Chondrocyte (in vitro differentiated cells): Measurements from ENCODE around the gene FMNL2. TPM values are rescaled to one million over a fixed set of nuclear protein-coding genes. Genes with fewer than 3 reads are reported as not detected.

Experiments
- DNase-seq: peaks from one replicate; pipeline ENCODE4 v3.0.0; 2021; ENCODE audit warnings: mixed read lengths, low spot score
- H3K27ac Mint-ChIP-seq: one replicate; pipeline ENCODE4 v1.8.0; 2021; ENCODE audit warnings: mild to moderate bottlenecking, moderate library complexity, mixed read lengths; ENCODE audit not compliant: unreplicated experiment
- H3K27me3 Mint-ChIP-seq: 2 replicates; pipeline ENCODE4 v1.8.0; 2021; ENCODE audit warnings: low read depth, mixed read lengths
- H3K36me3 Mint-ChIP-seq: 2 replicates; pipeline ENCODE4 v1.8.0; 2021; ENCODE audit warnings: low read depth, mixed read lengths
- H3K4me1 Mint-ChIP-seq: 2 replicates; pipeline ENCODE4 v1.8.0; 2021; ENCODE audit warnings: low read depth, mild to moderate bottlenecking, mixed read lengths
- H3K4me3 Mint-ChIP-seq: one replicate; pipeline ENCODE4 v1.8.0; 2021; ENCODE audit warnings: mild to moderate bottlenecking, moderate library complexity, mixed read lengths; ENCODE audit not compliant: unreplicated experiment
- H3K9me3 Mint-ChIP-seq: 2 replicates; pipeline ENCODE4 v1.8.0; 2021; ENCODE audit warnings: low read depth, mixed read lengths
- total RNA-seq: library from RNA; stranded (reverse); gene quantifications from 3 replicates; pipeline ENCODE4 v1.2.1, GENCODE V29; 2021
- TF ChIP-seq, protein P1 (sequence below): fragments of 200-600 bp; sonication (generic); IDR thresholded peaks from 2 replicates; pipeline ENCODE4 v1.5.0; 2021; ENCODE audit warnings: antibody characterized with exemption, mild to moderate bottlenecking, moderate library complexity

FMNL2 gene
- total RNA-seq, 1 donor from 2014 or later: 33.9 TPM

DNA sequence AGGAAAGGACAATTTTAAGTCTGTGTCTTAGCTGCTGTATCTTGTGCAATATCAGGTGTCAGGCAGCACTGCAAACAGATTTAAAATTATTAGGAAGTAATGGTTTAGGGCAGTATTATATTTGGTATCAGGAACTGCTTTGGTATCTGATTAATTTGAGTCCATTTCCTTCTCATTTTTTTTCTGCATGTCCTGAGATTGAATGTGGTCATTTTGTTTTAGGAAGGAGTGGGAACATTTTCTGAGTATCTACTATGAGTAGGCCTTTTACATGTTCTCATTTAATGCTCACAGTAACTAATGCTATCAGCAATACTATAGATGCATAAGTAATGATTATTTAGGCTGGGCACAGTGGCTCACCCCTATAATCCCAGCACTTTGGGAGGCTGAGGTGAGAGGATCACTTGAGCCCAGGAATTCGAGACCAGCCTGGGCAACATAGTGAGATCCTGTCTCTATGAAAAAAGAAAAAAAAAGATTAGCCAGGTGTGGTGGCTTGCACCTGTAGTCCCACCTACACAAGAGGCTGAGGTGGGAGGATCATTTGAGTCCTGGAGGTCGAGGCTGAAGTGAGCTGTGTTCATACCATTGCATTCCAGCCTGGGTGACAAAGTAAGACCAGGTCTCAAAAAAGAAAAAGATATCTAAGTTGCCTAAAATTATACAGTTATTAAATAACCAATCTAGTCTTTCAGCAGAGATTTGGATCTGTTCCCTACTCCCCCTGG lies 4.7 kb downstream of the FMNL2 start:
- H3K9me3 Mint-ChIP-seq: no peaks in the 10 kb centered on the region
- H3K27me3 Mint-ChIP-seq: no peaks in the 10 kb centered on the region
- no peak for DNase-seq
- H3K4me1 Mint-ChIP-seq: peaks cover 39% of the 10 kb centered on the region
- H3K36me3 Mint-ChIP-seq: peaks cover 4% of the 10 kb centered on the region
- TF ChIP-seq, protein P1, sequence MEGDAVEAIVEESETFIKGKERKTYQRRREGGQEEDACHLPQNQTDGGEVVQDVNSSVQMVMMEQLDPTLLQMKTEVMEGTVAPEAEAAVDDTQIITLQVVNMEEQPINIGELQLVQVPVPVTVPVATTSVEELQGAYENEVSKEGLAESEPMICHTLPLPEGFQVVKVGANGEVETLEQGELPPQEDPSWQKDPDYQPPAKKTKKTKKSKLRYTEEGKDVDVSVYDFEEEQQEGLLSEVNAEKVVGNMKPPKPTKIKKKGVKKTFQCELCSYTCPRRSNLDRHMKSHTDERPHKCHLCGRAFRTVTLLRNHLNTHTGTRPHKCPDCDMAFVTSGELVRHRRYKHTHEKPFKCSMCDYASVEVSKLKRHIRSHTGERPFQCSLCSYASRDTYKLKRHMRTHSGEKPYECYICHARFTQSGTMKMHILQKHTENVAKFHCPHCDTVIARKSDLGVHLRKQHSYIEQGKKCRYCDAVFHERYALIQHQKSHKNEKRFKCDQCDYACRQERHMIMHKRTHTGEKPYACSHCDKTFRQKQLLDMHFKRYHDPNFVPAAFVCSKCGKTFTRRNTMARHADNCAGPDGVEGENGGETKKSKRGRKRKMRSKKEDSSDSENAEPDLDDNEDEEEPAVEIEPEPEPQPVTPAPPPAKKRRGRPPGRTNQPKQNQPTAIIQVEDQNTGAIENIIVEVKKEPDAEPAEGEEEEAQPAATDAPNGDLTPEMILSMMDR: no peak
- H3K27ac Mint-ChIP-seq: no peak overlapping the region
- H3K4me3 Mint-ChIP-seq: no peak overlapping the region

DNA sequence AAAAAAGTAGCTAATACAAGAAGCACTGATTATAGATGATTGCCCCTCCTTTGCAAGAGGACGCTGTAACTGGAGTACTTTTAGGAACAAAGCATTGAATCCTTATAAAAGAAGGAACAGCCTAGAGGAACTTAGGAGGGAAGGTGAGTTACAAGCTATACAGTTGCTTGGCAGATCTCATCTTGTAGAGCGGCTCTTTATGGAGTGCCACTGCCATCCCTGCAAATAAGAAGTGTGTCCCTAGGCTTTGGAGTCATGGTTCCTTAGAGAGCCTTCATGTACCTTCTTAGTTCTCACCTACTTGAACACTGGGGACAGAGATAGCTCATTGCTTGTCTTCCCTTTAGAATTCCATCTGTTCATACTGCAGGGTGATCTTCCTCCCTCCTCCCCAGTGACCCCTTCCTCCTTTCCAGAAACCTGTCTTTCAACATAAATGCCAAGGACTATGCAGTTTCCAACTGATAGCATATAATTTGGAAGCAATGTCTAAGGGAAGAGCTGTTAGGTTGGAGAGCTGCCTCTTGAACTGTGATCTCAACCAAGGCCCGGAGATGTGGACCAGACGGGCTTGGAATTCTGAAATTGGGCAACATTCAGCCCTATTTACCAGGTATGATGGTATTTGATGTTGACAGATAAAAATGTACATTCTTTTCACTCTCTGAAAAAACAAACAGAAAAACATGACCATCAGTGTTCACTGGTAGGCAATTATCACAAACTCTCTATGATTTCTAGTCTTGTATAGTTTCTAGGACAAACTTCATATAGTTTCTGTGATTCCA lies 7.5 kb downstream of the FMNL2 start:
- H3K9me3 Mint-ChIP-seq: no peaks in the 10 kb centered on the region
- peaks cover 4% of the 10 kb centered on the region for H3K36me3 Mint-ChIP-seq
- H3K4me3 Mint-ChIP-seq: no peak overlapping the region
- peaks cover 26% of the 10 kb centered on the region for H3K4me1 Mint-ChIP-seq
- H3K27ac Mint-ChIP-seq: no peak overlapping the region
- DNase-seq: no peak
- TF ChIP-seq, protein P1: no peak
- no peaks in the 10 kb centered on the region for H3K27me3 Mint-ChIP-seq

DNA sequence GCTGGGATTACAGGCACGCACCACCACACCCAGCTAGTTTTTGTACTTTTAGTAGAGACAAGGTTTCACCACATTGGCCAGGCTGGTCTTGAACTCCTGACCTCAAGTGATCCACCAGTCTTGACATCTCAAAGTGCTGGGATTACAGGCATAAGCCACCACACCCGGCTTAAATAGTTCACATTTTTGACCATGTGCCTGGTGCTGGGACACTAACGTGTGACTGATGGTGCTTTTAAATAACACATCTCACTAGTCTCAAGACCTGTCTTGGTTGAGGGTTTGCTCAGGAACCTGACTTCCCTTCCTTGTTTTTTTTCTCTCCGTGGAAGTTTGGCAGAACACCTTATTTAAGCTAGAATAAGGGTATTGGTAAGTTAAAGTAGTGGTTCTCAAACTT lies 8.5 kb downstream of the FMNL2 start:
- Mint-ChIP-seq H3K27me3 (no peaks in the 10 kb centered on the region), H3K36me3 (peaks cover 4% of the 10 kb centered on the region), H3K9me3 (no peaks in the 10 kb centered on the region), H3K4me1 (peaks cover 17% of the 10 kb centered on the region), H3K4me3 (no peak overlapping the region), H3K27ac (no peak overlapping the region)
- no peak for DNase-seq
- TF ChIP-seq, protein P1: no peak

DNA sequence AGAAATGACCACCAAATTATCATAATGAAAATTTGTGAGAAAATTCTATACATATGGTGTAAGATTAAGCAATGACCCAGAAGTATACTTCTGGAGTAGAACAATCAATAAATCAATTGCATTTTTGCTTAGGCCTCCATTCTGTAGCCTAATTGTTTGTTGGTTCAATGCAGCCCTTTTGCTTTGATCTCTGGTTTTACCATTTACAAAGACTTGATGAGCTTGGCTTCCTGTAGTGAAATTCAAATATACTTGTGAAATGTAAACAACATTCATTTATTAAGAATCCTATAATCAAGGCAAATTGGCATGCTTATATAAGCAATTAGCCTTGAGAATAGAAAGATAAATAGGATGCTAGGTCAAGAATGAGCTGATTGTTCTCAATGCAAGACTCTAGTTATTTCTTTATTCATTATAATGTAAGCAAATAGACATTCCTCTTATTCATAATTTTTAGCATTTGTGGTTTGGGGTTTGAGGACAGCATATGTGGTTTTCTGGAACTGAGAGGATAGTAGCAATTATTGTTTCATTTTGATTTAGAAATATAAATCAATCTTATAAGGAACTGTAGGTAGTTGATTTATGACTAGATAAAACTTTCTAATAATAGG lies 9.7 kb downstream of the FMNL2 start:
- TF ChIP-seq, protein P1: no peak
- peaks cover 4% of the 10 kb centered on the region for H3K36me3 Mint-ChIP-seq
- DNase-seq: no peak
- H3K9me3 Mint-ChIP-seq: no peaks in the 10 kb centered on the region
- H3K4me1 Mint-ChIP-seq: peaks cover 9% of the 10 kb centered on the region
- H3K27ac Mint-ChIP-seq: no peak overlapping the region
- no peaks in the 10 kb centered on the region for H3K27me3 Mint-ChIP-seq
- no peak overlapping the region for H3K4me3 Mint-ChIP-seq

DNA sequence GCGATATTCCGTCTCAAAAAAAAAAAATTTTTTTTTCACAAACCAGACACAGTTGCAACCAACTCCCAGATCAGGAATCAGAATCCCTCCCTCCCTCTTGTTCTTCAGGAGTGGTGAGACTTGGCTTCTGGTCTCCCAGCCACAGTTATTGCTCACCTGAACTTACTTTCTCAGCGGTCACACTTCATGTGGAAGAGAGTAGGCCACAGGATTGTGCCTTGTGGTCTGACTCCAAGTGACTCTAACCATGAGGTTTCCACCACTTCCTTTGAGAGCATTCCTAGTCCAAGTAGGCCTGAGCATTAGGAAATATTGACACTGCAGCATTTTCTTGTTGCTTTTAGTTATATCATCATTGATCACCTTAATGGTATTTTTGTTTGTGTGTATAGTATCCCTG lies 12.1 kb downstream of the FMNL2 start:
- H3K4me3 Mint-ChIP-seq: no peak overlapping the region
- no peaks in the 10 kb centered on the region for H3K9me3 Mint-ChIP-seq
- H3K27me3 Mint-ChIP-seq: no peaks in the 10 kb centered on the region
- TF ChIP-seq, protein P1: no peak
- H3K4me1 Mint-ChIP-seq: no peaks in the 10 kb centered on the region
- H3K27ac Mint-ChIP-seq: no peak overlapping the region
- H3K36me3 Mint-ChIP-seq: peaks cover 4% of the 10 kb centered on the region
- no peak for DNase-seq
